Measurements from ENCODE around the gene AP5B1. TPM values are rescaled to one million over a fixed set of nuclear protein-coding genes. Genes with fewer than 3 reads are reported as not detected.
A peak's percentile ranks its signal among the peaks of the same experiment; 100 is the strongest.

AP5B1 gene
- total RNA-seq, 4 donors from 2014 or later: 21.8 to 43.2 (median 25.3) TPM

GRCh38 chr11:65785319-65786007 lies 4.7 kb upstream of the AP5B1 start:
- H3K36me3 ChIP-seq: no peaks in the 10 kb centered on the region
- no peak overlapping the region for H3K27ac ChIP-seq
- no peak overlapping the region for H3K4me3 ChIP-seq (replicated peaks in 1 of 3)
- no peaks in the 10 kb centered on the region for H3K9me3 ChIP-seq
- DNase-seq: no peak
- intact Hi-C loops (cut with DNase I): no loop called here
- peaks cover 29 to 48% of the 10 kb centered on the region in 2 donors for H3K4me1 ChIP-seq
- no peak for TF ChIP-seq POLR2A (IDR thresholded peaks at IDR 0.05)
- no peaks in the 10 kb centered on the region for H3K27me3 ChIP-seq
- 83 to 90% methylated on average over 8 of the region's 8 CpGs for WGBS, 2 donors

- intact Hi-C loops (cut with DNase I): loop anchor here (5.0 kb wide), 1 partner anchor 71 kb away; the partner anchor contains the start of gene KAT5
- DNase-seq: no peak
- TF ChIP-seq POLR2A (IDR thresholded peaks at IDR 0.05) (no peak), CTCF (IDR thresholded peaks at IDR 0.05) (no peak)
- Histone ChIP-seq H3K4me1 (peaks cover 14 to 35% of the 10 kb centered on the region in 2 donors), H3K27ac (no peak overlapping the region), H3K36me3 (peaks cover 12 to 13% of the 10 kb centered on the region in 2 donors), H3K4me3 (replicated peaks in 1 of 3) (no peak overlapping the region), H3K27me3 (no peaks in the 10 kb centered on the region), H3K9me3 (no peaks in the 10 kb centered on the region)
- WGBS, 2 donors: 79 to 87% methylated on average over 4 to 8 of the region's 9 CpGs
Observed at GRCh38 chr11:65782816-65783228, 2.0 kb upstream of the AP5B1 start.

- Histone ChIP-seq H3K4me3 (replicated peaks in 1 of 3) (no peak overlapping the region), H3K27ac (no peak overlapping the region), H3K27me3 (no peaks in the 10 kb centered on the region), H3K36me3 (peaks cover 16 to 19% of the 10 kb centered on the region in 2 donors), H3K9me3 (no peaks in the 10 kb centered on the region), H3K4me1 (peaks cover 13 to 32% of the 10 kb centered on the region in 2 donors)
- 85 to 87% methylated on average over 9 to 11 of the region's 13 CpGs for WGBS, 2 donors
- no peak for DNase-seq
- intact Hi-C loops (cut with DNase I): loop anchor here (5.0 kb wide), 1 partner anchor 70 kb away; the partner anchor contains the start of gene KAT5
- TF ChIP-seq CTCF (IDR thresholded peaks at IDR 0.05) (no peak), POLR2A (IDR thresholded peaks at IDR 0.05) (no peak)
Observed at GRCh38 chr11:65781962-65782815, 1.4 kb upstream of the AP5B1 start.

- intact Hi-C loops (cut with DNase I): loop anchor here (5.0 kb wide), 1 partner anchor 69 kb away; the partner anchor contains the start of gene KAT5
Observed at GRCh38 chr11:65781152-65781961, 581 bp upstream of the AP5B1 start.

More at GRCh38 chr11:65781152-65781961, 581 bp upstream of the AP5B1 start:
- DNase-seq: peak; percentile 42 to 54
- Histone ChIP-seq H3K4me3 (replicated peaks in 1 of 3) (peak overlapping the region in 1 of 3 donors; percentile 67), H3K36me3 (peaks cover 16 to 20% of the 10 kb centered on the region in 2 donors), H3K27me3 (no peaks in the 10 kb centered on the region), H3K9me3 (no peaks in the 10 kb centered on the region), H3K4me1 (peaks cover 12 to 28% of the 10 kb centered on the region in 2 donors), H3K27ac (peak overlapping the region in 2 of 3 donors; percentile 24 to 49)
- TF ChIP-seq POLR2A (IDR thresholded peaks at IDR 0.05): no peak
- TF ChIP-seq CTCF (IDR thresholded peaks at IDR 0.05): peak in 3 of 6 experiments; percentile 45 to 49 (median 45)
- WGBS, 2 donors: 53 to 87% methylated on average over 8 to 14 of the region's 83 CpGs

Data from thyroid gland (tissue), 4 donors.